GM21717 (cell line): ENCODE results near the gene OR2V1.
A peak's percentile ranks its signal among the peaks of the same experiment; 100 is the strongest.
"Not testable (repeated sequence)": the region's sequence is repeated elsewhere in the genome, so short reads cannot be mapped to it uniquely, and the experiment has no call there.

Source experiments
- ATAC-seq: cut with Tn5 transposase; IDR thresholded peaks from one replicate; pipeline ENCODE4 v1.9.1; 2021; ENCODE audit warnings: mild to moderate bottlenecking, moderate library complexity; ENCODE audit not compliant: unreplicated experiment

The OR2V1 gene, protein sequence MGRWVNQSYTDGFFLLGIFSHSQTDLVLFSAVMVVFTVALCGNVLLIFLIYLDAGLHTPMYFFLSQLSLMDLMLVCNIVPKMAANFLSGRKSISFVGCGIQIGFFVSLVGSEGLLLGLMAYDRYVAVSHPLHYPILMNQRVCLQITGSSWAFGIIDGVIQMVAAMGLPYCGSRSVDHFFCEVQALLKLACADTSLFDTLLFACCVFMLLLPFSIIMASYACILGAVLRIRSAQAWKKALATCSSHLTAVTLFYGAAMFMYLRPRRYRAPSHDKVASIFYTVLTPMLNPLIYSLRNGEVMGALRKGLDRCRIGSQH

DNA sequence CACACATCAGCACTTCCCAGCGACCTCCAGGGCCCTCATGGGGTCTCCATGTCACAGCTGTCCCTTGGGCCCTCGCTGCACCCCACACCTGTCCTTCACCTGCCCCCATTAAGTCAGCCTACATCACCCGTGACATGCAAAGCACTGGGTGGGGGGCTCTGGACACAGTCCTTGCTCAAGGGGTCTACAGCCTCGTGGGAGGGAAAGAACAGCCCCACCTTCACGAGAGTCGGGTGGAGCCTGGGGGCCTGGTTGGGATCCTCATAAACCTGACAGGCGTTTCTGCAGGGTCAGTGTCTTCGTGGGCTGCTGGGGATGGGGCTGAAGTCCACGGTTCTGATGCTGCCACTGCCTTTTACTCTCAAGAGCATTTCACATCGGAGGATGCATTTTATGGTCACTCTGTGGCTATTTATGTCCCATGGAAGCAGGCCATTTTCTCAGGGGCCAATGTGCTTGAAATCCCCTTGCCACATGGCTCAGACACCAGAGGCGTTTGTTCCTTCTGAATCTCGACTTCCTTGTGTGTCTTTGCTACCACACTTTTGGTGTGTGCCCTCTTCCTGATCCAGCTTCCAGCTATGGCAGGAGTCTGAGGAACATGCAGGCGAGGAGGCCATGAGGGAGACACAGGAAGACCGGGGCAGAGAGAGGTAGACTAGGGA is at the start of gene OR2V1:
Gene OR2V1 (minus strand): TSS at position 338 of the 665 bp plus-strand sequence. CDS start 5,865 bp downstream, outside the sequence.
- ATAC-seq: no peak

- ATAC-seq: not testable (repeated sequence)
Observed at GRCh38 chr5:181177559-181177958, 46.6 kb upstream of the OR2V1 start.

DNA sequence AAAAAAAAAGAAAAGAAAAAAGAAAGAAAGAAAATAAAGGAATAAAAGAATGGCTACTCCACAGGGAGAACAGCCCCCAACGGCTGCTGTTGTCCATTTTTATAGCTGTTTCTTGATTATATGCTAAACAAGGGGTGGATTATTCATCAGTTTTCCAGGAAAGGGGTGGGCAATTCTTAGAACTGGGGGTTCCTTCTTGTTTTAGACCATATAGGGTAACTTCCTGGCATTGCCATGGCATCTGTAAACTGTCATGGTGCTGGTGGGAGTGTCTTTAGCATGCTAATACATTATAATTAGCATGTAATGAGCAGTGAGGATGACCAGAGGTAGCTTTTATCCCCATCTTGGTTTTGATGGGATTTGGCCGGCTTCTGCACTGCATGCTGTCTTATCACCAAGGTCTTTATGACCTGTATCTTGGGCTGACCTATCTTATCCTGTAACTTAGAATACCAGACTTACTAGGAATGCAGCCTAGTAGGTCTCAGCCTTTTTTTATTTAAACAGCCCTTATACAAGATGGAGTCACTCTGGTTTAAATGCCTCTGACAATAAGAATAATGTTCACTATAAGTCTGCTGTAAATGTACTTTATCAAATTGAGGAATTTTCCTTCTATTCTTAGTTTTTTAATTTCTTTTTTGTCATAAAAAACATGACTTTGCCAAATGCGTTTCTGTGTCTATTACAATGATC is 45.4 kb upstream of the OR2V1 start:
- ATAC-seq: no peak

- peak; percentile 44 for ATAC-seq
Observed at GRCh38 chr5:181173420-181174342, 42.7 kb upstream of the OR2V1 start.

DNA sequence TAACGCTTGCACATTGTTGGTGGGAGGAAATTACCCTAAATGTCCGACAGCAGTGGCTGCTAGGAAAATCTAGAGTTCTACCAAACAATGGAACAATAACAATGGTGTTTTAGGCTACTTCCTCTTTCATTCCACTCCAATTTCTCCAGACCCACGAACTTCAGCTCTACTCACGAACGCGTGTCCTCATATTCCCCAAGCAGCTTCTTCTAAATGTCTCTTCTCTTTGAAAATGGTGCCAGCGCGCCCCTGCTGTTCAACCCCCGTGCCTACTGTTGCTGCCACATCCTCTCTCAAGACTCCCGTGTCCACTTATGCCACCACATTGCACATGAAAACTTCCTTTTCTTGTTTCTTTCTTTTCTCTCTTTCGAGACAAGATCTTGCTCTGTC is 42.1 kb upstream of the OR2V1 start:
- peak; percentile 30 for ATAC-seq

GRCh38 chr5:181171782-181172181 is 40.8 kb upstream of the OR2V1 start:
- ATAC-seq: no peak

DNA sequence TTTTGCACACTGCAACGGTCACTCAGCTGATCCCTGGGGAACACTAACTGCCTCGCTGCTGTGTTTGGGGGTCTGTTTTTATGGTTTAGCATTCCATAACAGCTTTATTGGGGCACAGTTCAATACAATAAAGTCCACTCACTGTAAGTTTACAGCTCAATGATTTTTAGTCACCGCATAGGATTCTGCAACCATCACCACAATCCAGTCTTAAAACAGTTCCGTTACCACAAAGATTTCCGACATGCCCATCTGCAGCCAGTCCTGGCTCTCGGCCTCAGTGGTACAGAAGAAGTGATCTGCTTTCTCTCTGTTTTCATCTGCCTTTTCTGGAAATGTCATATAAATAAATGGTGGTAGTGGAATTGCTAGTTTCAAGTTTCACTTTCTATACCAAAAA is 40.0 kb upstream of the OR2V1 start:
- ATAC-seq: no peak

DNA sequence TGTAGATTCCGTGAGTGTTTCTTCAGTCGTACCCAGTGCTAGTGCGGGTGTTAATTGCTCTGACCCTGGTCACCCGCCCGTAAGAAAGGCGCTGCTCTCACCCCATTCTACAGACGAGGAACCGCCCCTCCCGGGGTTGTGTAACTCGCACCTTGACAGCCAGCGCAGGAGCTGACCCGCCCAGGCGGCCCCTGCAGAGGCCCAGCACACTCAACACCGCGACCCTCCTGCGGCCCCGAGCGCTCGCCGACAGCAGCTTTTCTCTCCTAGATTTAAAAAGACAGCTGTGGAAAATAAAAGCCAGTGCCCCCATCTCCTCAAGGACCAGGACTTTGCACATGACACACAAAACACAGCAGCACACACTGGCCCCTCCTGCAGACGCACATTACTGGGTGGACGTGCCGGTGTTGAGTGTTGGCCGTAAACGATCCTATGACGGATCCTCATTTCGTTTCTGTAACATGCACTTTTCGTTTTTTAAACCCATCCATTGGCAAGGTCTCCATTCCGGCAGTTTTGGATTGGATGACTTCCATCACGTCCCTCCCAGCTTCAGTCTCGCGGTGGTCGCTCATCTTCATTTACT is 39.4 kb upstream of the OR2V1 start:
- ATAC-seq: no peak

DNA sequence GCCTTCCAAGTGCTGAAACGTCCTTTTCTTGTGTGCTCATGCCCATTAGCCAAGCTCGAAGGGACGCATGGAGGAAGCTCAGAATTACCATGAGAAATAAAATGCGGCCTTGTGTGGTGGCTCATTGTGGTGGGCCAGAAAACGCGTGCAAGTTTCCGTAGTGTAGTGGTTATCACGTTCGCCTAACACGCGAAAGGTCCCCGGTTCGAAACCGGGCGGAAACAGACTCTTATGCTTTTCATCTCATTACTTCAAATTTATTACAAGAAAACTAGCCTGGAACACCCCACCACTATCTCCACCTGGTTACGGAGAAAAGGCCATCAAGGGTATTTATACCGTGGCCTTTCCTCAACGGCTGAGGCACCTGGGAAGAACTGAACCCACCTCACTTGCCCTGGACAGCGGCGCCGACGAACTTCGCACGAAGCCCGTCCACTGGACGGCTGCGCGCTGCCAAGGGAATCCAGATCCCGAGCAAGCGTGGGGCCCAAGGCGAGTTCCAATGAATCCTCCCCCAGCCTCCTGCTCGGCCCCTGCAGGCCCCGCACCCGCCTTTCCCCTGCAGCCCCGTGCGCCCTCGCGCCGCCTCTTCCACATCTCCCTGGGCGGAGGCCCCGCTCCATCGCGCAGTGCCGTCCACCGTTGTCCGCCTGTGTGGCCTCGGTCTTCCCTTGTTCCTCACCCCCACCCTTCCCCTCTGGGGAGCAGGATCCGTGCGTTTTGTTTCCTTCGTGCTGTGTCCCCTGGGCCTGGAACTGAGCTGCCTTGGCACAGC is 38.7 kb upstream of the OR2V1 start:
- ATAC-seq: not testable (repeated sequence)

DNA sequence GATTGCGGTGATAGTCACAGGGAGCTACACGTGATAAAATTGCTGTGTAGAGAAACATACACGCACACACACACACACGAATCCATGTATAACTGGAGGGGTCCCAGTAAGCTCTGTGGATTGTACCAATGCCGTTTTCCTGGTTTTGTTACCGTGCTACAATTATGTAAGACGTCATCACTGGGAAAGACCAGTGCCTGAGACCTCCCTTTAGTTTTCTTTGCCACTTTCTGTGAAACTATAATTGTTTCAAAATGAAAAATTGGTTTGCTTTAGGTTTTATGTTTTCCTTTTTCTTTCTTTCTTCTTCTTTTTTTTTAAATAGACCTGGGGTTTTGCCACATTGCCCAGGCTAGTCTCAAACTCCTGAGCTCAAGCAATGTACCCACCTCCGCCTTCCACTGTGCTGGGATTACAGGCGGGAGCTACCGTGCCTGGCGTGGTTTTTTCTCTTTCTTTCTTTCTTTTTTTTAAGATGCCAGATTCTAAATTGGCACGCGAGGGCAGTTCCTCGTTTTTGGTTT is 37.7 kb upstream of the OR2V1 start:
- ATAC-seq: no peak

DNA sequence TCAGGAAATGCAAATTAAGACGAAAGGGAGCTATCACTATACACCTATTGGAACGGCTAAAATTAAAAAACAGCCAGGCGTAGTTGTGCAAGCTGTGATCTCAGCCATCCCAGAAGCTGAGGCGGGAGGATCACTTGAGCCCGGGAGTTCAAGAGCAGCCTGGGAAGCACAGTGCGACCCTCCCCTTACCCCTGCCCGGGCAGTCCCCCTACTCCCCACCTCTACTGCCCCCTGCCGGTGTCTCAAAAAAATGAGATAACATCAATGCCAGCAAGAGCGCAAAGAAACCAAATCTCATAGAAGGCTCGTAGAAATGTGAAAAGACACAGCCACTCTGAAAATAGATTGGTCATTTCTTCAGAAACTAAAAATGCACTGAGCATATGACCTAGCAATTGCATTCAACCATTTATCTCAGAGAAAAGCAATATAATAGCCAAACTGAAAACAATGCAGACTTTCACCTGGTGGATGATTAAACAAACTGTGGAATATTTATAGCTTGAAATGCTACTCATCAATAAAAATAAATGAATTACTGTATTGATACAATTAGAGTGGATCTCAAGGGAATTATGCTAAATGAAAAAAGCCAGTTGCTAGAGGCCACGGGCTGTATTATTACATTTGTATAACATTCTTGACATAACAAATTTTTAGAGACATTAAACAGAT is 37.0 kb upstream of the OR2V1 start:
- ATAC-seq: no peak

- ATAC-seq: no peak
Observed at GRCh38 chr5:181166812-181167733, 36.1 kb upstream of the OR2V1 start.

GRCh38 chr5:181164076-181164952 is 33.3 kb upstream of the OR2V1 start:
- ATAC-seq: no peak

DNA sequence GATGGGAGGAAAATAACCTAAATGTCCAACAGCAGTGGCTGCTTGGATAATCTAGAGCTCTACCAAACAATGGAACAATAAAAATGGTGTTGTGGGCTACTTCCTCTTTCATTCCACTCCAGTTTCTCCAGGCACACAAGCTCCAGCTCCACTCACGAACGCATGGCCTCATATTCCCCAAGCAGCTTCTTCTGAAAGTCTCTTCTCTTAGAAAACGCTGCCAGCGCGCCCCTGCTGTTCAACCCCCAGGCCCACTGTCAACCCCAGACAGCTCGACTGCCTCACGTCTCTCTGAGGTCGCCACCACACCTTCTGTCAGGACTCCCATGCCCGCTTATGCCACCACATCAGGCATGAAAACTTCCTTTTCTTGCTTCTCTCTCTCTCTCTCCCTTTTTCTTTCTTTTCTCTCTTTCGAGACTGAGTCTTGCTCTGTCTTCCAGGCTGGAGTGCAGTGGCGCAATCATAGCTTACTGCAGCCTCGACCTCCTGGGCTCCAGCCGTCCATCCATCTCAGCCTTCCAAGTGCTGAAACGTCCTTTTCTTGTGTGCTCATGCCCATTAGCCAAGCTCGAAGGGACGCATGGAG is 32.6 kb upstream of the OR2V1 start:
- no peak for ATAC-seq

GRCh38 chr5:181161534-181162175 is 30.7 kb upstream of the OR2V1 start:
- ATAC-seq: no peak
